HG02852 (cell line): ENCODE results near the gene GALNT18.

Experiments
- ATAC-seq: cut with Tn5 transposase; IDR thresholded peaks from one replicate; pipeline ENCODE4 v1.9.1; 2021; ENCODE audit warnings: mild to moderate bottlenecking, moderate library complexity; ENCODE audit not compliant: unreplicated experiment

The GALNT18 gene

DNA sequence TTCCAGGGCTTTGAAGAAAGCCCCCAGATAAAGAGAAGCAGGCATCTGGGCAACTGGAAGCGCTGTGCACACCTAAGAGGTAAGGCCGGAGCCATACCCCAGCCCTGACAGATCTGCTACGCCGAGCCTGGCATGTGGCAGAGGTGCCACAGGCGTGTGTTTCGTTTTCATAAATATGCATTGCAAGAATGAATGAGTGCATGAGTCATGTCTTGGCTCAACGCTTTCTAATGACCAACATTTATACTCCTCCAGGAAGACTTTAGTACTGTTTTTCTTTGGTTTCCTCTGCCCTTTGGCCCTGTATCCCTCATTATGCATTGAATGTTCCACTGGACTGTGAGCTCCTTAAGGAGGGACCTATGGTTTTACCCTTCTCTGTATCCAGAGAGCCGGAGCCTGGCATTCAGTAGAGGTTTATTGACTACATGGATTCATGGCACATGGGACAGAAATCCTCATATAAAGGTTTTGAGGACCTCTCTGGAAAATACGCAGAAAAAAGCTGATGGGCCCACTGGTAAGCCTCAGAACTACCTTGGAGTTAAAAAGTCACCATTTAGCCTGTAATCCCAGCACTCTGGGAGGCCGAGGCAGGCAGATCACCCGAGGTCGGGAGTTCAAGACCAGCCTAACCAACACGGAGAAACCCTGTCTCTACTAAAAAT is 229.9 kb downstream of the GALNT18 start:
- ATAC-seq = no peak

DNA sequence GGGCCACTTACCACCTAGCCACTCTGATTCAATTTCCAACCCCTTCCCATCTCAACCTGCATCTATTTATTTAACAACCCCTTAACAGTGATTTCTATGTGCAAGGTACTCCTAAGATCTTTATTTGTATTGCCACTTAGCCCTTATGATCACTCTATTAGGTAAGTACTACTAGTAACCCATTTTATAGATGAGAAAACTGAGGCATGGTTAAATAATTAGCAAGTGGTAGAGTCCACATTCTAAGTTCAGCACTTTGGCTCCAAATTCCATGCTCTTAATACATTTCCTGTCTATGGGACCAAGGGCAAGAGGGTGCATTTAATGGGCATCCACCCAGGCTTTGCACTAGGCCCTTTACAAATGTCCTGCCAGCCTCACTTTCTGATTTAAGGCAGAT is 230.6 kb downstream of the GALNT18 start:
- no peak for ATAC-seq

DNA sequence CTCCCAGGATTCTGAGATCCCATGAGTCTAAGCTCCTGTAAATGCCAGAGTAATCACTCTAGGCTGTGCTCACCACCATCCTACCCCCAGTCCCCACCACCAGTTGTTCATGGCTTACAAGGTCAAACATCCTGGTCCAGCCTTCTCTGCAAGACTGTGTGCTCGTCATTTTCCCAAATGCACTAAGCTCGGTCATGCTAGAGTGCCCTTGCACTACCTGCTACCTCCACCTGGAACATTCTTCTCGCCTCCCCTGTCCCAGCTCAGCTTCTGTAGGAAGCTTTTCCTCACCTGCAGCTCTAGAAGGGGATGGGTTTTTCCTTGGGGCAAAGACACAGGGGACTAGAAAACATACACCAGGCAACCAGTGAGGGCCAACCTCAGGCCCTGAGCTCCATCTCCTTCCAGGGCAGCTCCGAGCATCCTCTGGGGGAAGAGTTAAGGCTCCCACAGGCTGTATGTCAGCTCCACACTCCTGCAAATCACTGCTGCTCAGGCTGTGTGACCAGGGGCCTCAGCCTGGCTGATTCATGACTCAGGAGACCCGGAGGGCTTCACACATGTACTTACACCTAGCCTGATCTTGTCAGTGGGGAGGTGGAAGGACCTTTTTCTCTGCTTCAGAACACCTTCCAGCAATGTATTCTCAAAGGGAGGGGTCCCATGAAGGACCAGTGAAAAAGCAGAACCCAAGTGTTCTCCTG is 231.6 kb downstream of the GALNT18 start:
- ATAC-seq = no peak

DNA sequence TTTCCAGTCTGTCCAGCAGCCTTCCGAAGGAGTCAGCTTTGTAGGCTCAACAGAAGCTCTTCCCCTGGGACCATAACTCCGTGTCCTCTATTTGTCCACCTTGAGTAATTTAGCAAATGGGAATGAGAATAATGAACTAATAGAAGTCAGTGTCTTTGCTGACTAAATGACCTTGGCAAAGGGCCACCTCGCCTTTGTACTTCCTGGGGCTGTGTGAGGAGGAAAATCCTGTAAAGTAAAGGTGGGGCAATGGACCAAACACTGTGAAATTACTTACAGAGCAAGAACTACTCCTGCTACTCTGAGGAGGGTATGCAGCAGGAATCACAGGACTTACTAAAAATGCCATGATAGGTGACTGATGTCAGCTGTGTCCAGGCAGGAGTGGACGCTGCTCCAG is 232.6 kb downstream of the GALNT18 start:
- ATAC-seq = no peak

DNA sequence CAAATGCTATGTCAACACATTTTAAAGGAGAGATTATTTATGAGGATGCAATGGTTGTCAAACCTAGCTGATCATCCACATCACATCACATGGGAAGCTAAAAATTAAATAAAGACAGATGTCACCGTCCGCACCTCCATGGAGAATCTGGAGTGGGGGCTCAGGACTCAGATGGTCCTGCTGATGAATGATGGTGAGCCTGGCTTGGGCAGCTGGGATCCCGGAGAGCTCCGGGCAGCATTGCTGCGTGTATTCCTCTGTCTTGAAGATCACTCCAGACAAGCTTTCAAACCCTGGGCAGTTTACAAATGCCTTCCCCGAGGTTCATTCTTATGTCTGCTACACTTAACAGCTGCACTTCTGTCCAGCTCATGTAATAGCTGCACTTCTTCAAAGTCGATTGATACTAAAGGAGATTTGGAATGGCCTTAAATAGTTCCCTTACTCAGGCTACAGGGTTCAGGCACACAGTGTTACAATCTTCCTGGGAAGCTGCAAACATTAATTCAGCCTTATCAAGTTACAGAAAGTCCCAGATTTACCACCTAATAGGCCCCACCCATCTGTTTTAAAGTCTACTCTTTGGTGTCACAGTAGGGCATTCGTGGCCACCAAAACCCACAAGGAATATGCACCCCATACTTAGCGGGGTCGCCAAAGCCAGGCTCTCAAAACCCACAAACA is 234.0 kb downstream of the GALNT18 start:
- ATAC-seq = no peak

DNA sequence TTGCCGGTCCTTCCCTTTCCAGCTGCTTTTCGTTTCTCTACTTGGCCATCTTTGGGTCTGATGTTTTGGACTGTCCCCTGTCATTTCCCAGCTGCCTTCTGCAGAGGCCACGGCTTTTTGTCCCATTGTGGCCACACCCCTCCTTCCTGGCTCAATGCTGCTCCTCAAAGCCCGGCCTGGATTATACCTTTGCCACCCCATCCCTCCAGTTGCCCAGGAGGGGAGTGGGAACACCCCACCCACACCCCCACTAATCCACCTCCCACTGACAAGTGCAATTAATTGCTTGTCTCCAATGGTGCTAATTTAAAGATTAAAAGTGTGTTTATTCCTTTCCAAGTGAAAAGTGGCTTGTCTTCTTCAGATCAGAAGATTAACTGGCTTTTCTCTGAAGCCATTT is 234.6 kb downstream of the GALNT18 start:
- ATAC-seq = no peak

DNA sequence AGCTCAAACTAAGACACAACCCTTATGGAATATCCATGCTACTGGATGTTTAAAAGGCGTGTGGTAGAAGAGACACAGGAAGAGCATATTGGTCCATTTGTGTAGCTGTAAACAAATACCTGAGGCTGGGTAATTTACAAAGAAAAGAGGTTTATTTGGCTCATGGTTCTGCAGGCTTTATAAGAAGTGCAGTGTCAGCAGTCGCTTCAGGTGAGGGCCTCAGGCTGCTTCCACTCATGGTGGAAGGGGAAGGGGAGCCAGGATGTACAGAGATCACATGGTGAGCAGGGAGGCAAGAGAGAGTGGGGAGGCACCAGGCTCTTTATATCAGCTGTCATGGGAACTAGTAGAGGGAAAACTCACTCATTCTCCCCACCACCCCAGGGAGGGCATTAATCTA is 237.0 kb downstream of the GALNT18 start:
- ATAC-seq = no peak

DNA sequence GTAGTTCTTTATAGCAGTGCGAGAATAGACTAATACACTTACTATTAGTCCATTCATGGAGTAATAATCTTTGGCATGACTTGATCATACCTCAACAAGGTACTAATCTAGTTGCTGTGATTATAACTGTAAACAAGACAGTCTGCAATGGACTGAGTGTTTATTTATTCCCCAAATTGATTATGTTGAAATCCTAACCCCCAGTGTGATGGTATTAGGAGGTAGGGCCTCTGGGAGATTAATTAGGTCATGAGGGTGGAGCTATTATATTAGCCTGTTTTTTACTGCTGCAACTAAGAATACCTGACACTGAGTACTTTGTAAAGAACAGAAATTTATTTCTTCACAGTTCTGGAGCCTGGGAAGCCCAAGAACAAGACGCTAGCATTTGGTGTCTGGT is 237.8 kb downstream of the GALNT18 start:
- no peak for ATAC-seq

DNA sequence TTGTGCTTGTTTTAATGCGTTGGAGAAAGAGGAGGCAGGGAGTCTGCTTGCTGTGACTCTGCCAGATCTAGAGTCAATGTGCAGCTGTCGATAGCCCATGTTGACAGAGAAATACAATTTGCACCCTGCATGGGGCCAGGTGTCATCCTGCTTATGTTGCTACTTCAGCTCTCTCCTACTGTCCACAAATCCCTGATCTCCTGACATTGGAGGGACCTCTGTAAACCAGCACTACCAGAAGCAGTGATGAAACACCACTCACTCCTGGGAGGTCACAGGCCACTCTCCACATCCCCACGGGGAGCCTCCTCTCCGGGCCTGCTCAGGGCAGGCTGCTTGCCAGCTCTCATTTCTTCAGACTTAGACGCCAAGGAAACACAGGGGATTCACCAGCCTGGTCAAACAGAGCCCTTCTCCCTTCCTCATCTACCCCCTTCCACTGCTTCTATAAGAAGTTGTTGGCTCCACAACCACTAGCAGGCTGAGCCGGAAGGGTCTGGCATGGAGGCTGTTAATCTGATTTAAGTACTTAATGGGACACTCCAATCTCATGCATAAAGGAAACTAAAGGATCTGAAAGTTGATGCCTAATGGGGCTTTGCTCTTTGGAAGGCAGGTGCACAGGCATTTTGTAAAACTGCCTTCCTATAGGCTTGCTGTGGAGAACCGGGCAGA is 238.8 kb downstream of the GALNT18 start:
- ATAC-seq = no peak

DNA sequence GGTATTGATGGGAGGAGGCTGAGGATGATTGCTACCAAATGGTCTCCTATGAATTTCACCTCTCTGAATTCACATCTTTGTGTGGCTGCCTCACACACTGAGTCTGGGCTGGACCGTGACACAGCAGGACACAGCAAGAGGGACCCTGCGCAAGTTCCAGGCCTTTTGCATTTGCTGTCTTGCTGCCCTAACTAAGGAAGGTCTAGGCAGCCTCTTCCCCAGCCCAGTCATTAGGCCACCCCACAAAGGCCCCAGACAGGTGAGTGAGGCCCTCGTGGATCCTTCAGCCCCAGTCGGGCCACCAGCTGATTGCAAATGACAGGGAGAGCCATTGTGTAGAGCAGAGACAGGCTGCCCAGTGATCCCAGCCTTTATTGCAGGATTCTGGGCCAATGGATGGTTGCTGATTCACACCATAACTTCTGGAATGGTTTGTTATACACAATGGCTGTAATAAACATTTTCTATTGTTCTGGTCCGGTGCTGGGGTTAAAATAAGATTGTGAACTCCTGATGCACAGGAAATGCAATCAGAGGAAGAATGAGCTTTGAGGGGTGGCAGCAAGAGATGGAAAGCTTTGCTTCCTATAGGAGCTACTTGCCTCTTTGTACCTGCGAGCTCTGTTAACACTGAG is 240.2 kb downstream of the GALNT18 start:
- no peak for ATAC-seq

DNA sequence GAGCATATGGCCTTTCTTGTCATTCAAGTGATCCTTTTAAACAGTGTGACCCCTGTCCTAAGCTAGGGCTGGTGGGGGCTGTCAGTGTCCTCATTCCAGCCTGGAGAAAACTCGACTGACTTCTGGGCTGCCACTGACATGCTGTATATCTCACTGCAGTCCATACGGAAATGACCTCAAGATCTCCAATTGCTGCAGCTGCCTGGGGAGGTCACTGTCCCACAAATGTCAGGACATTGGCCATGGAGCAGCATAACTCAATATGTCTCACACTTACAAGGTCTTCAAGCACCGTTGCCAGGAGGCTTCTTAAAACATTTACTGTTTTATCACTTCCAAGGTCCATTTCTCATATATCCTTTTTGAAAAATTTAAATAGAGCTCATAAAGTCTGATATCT is 240.9 kb downstream of the GALNT18 start:
- no peak for ATAC-seq

DNA sequence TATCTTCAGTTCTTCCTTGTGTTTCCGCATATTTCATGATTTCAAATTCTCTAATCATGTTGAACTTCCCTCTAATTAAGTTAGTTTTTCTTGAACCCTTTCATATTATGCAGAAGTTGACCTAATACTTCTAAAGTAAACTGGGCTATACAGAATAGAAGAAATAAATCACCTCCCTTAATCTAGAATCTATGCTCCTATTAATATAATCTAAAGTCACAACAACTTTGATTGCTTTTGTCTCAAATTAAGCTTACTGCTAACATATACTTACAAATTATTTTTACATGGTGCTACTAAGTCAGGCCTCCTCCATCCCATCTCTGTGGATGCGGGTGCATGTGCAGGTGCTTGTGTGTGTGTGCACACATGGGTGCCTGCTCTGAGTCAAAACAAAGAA is 241.5 kb downstream of the GALNT18 start:
- ATAC-seq = no peak

DNA sequence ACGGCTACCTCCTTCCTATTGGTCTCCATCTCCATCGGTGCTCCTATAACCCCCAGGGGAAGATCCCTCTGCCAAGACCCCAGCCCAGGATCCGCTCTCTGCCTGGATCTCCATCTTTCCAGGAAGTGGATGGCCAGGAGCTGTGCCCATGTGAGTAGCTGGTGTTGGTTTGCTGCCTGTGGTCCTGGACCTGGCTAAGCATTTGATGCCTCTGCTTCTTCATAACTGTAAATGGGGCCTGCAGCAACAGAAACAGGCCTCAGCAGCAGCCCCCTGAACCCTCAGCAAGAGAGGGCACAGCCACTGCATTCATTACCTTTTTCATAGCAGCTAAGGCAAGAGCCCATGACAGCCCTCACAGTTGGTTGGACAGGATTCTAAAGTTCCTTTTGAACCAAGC is 242.1 kb downstream of the GALNT18 start:
- no peak for ATAC-seq

DNA sequence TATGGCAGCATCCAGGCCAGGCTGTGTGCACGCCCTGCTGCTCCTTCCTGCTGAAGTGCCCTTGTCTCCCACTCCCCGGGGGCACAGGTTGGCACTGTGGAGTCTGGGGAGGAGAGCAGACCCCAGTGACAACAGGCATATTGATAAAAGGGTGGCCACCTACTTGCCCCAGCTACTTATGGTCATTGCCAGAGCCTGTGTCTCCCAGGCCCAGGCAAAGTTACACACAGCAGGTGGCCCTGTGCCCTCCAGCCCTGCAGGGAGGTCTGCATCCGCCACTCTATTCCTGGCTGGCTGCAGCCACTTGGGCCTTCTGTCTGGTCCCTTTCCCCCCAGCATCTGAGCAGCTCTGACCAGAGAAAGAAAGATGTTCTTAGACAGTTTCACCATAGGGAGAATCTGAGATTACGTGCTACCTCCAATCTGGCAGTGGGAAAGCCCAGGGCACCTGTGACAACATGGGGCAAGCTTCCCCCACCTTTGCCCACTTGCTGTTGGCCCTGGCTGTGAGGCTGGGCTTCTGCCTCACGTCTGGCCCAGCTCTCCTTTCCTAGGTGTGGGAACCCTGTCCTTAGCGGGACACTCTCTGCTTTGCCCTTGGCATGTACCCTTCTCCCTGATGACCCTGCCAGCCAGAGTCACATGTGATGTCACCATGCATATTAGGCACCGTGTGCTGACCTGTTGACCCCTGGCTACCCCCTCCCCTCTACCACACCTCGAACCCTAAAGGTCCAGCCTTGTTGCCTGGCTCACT is 243.4 kb downstream of the GALNT18 start:
- ATAC-seq = no peak

DNA sequence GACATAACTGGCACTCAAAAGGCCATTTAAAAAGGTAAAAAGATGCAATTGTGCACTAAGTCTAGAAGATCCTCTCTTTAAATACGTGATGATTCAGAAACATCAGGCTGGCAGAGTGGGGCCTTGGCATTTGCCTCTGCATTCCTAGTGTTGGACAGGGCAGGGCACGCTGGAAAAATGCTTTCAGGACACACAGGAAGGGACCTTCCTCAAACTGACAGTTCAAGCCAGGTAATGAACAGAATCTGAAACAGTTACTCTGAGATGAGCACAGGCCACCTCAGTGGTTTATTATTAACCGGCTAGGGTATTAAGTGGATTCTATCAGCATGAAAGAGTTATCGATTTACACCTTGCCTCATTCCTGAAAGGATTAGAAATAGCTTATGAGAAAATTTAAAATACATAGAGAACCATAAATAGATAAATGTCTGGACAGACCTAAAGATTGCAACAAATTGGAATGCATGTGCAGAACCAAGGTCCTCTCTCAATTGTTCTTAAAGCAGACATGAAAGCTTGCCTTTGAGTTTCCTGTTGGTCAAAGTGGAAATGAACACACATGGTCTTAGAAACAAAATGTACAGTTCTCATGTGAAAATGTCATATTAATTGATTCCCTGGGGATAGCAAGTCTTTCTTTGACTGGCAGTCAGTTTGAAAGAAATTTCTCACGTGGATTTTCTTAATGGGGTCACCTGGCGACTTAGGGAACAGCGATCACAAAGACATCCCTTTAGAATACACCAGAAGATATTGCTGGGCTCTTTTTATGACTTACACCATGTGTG is 247.3 kb downstream of the GALNT18 start:
- ATAC-seq = no peak

DNA sequence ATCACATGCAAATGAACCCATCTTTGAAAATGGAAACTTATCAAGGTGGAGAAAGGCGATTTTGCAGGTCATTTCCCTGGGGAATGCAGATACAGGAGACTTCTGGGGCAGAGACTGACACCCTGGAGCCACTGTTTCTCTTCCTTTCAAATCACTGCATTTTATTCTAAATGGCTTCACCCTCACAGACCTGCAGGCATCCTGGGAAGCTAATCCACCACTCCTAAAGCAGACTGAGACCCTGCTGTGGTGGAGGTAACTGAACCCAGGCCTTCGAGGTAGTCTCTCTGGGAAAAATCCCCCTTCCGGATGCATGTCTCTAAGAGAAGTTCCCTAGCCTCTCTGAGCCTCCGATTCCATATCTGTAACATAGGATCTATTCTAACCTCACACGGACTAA is 247.9 kb downstream of the GALNT18 start:
- no peak for ATAC-seq

DNA sequence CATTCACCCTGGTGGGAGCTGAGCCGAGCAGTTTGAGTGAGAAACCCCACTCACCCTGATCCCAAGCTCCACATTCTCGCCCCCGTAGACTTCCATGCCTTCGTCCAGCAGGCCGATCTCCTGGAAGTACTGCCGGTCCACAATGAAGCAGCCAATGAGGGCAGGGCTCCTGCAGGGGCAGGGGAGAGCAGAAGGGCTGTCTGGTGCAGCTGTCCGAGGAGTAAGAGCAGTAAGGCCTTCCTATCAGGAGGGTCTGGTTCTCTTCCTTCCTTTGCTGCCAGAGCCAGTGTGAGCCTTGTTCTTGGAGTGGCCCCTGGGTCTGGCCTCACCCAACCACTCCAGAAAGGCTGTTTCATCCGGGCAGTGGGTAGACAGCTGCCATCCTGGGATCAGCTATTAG is 249.3 kb downstream of the GALNT18 start:
- no peak for ATAC-seq

DNA sequence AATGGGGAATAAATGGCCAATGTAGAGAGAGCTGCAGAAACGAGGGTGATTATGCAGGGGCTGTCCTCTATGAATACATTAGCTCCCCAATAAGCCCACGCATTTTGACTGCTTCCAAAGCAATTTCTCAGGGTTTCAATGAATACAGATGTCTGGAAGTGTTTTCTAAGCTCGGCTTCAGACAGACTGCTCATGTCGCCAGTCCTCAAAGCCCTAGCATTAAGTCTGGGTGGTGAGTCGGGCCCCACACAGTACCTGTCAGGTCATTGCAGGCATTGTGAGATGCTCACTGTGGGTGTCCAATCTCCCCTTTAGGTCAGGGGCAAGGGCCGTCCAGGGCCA is 250.9 kb downstream of the GALNT18 start:
- no peak for ATAC-seq

DNA sequence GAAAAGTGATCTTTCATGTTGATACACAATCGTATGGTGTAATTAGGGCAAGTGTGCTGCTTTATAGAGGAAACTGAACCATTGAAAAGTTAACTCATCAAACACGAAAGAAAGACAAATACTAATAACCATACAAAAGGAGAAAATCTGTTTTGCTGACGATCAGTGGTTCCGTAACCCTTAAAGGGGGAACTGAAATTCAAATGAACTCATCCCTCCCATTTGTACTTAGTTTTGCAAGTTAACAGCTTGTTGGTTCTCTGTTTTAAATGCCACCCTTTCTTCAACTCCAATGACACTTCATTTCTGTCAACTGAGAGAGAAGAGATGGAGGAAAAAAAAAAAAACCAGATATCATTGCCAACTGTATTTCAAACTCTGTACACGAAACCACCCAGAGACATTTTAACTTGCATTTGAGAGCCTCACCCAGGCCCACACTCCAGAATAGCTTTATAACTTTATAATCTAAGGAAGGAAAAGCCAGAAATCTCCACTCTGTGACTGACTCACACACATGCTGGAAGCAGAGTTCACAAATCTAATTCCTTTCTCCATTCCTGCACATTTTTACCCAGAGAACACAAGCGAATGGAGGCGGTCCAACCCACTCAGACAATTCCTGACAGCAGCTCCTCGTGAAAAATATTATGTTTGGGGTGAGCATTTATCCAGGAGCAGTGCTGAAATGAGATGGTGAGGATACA is 251.4 kb downstream of the GALNT18 start:
- no peak for ATAC-seq
